Activated T-cell treated with anti-CD3 and anti-CD28 coated beads for 24 hours (primary cell): ENCODE results near the gene ZNF672.

Experiments
- DNase-seq: peaks from one replicate; pipeline ENCODE4 v3.0.0-alpha.2; 2020; ENCODE audit warnings: low read depth

ZNF672 gene

GRCh38 chr1:248837045-248837780 lies 811 bp upstream of the ZNF672 start:
- DNase-seq: no peak

GRCh38 chr1:248838357-248839167 lies 538 bp downstream of the ZNF672 start:
- peak; percentile 75 for DNase-seq

GRCh38 chr1:248839168-248839555 lies 1.1 kb downstream of the ZNF672 start:
- no peak for DNase-seq

- no peak for DNase-seq
These were observed 2.9 kb downstream of the ZNF672 start for GRCh38 chr1:248840946-248841345.

GRCh38 chr1:248841702-248842395 lies 3.8 kb downstream of the ZNF672 start:
- DNase-seq: no peak

- DNase-seq: no peak
These were observed 4.8 kb downstream of the ZNF672 start for GRCh38 chr1:248842781-248843331.

GRCh38 chr1:248843687-248844086 lies 5.7 kb downstream of the ZNF672 start:
- DNase-seq: no peak

- DNase-seq: no peak
These were observed 6.5 kb downstream of the ZNF672 start for GRCh38 chr1:248844526-248844925.

GRCh38 chr1:248847181-248847955 lies 9.3 kb downstream of the ZNF672 start:
- DNase-seq: no peak

GRCh38 chr1:248847956-248848561 lies 10.0 kb downstream of the ZNF672 start:
- no peak for DNase-seq

GRCh38 chr1:248848602-248849001 lies 10.6 kb downstream of the ZNF672 start:
- DNase-seq: no peak

- no peak for DNase-seq
These were observed 11.1 kb downstream of the ZNF672 start for GRCh38 chr1:248849152-248849551.

- DNase-seq: no peak
These were observed 11.6 kb downstream of the ZNF672 start for GRCh38 chr1:248849637-248850036.

- no peak for DNase-seq
These were observed 12.1 kb downstream of the ZNF672 start for GRCh38 chr1:248850124-248850523.

GRCh38 chr1:248850536-248851251 lies 12.7 kb downstream of the ZNF672 start:
- DNase-seq: no peak

- no peak for DNase-seq
These were observed 13.4 kb downstream of the ZNF672 start for GRCh38 chr1:248851390-248851789.

- no peak for DNase-seq
These were observed 14.7 kb downstream of the ZNF672 start for GRCh38 chr1:248852481-248853405.

- DNase-seq: no peak
These were observed 15.8 kb downstream of the ZNF672 start for GRCh38 chr1:248853663-248854375.

- DNase-seq: no peak
These were observed 17.6 kb downstream of the ZNF672 start for GRCh38 chr1:248855580-248855979.
